RWPE1 (cell line): ENCODE results near the gene WFDC2.

Source experiments
- CTCF ChIA-PET: fragments of 350-600 bp; sonication (Branson Sonifier 250); formaldehyde crosslinking; extraction: SDS; loops from one replicate; lab custom pipeline; 2021; lab: Yijun Ruan, JAX
- POLR2A ChIA-PET: fragments of 400-600 bp; formaldehyde crosslinking; extraction: SDS; loops from one replicate; lab custom pipeline; 2020; ENCODE audit warnings: antibody characterized with exemption; ENCODE audit not compliant: low non-redundant PET; lab: Yijun Ruan, JAX
- DNase-seq: peaks from one replicate; pipeline ENCODE4 v3.0.0; 2012; ENCODE audit warnings: low spot score
- H3K27ac ChIP-seq: fragments of 450-650 bp; 2 replicates; pipeline ENCODE4 v1.5.1; 2017
- TF ChIP-seq, protein P1 (sequence below): fragments of 450-650 bp; conservative IDR thresholded peaks from 2 replicates; pipeline ENCODE4 v1.5.1; 2017; ENCODE audit warnings: low read depth, mild to moderate bottlenecking

The WFDC2 gene

DNA sequence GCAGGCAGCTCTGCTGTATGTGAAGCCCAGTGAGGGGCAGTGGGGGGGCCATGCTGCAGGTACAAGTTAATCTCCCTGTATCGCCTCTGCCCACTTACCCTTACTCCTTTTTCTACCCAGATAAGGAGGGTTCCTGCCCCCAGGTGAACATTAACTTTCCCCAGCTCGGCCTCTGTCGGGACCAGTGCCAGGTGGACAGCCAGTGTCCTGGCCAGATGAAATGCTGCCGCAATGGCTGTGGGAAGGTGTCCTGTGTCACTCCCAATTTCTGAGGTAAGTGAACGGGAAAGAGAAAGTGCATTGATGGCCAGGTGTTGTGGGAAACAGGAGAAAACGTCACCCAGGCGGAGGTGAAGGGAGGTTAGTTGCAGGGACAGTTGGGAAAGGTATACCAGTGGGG lies 10.3 kb downstream of the WFDC2 start:
- TF ChIP-seq, protein P1, sequence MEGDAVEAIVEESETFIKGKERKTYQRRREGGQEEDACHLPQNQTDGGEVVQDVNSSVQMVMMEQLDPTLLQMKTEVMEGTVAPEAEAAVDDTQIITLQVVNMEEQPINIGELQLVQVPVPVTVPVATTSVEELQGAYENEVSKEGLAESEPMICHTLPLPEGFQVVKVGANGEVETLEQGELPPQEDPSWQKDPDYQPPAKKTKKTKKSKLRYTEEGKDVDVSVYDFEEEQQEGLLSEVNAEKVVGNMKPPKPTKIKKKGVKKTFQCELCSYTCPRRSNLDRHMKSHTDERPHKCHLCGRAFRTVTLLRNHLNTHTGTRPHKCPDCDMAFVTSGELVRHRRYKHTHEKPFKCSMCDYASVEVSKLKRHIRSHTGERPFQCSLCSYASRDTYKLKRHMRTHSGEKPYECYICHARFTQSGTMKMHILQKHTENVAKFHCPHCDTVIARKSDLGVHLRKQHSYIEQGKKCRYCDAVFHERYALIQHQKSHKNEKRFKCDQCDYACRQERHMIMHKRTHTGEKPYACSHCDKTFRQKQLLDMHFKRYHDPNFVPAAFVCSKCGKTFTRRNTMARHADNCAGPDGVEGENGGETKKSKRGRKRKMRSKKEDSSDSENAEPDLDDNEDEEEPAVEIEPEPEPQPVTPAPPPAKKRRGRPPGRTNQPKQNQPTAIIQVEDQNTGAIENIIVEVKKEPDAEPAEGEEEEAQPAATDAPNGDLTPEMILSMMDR, result no peak
- CTCF ChIA-PET, result interaction anchor here (0.6 to 1.4 kb wide), 3 partner anchors 9 to 374 kb away, joined by 3 read pairs; no protein-coding TSS in a partner anchor
- no peak for DNase-seq
- no peak overlapping the region for H3K27ac ChIP-seq
- POLR2A ChIA-PET, result no interaction called here

DNA sequence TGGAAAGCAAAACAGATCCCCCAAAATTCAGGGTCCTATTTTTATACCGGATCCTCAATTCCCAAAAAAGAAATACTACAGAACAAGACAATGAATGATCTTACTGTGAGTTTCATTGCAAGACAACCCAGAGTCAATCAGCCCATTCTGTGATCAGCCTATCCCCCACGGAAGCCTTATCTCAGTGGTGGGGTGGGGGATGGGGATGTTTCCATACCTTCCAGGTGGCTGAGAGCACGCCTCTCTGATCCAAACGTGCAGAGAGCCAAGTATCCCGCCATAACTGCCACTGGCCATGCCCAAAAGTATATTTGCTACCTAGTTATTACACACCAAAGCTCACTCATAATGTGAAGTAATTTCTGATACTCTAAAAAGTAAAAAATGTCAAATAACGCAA lies 15.1 kb downstream of the WFDC2 start:
- DNase-seq, result no peak
- TF ChIP-seq, protein P1, result no peak
- ChIA-PET CTCF (interaction anchor here (0.8 kb wide), 1 partner anchor 19 kb away, joined by 3 read pairs; no protein-coding TSS in a partner anchor), POLR2A (no interaction called here)
- H3K27ac ChIP-seq, result no peak overlapping the region

DNA sequence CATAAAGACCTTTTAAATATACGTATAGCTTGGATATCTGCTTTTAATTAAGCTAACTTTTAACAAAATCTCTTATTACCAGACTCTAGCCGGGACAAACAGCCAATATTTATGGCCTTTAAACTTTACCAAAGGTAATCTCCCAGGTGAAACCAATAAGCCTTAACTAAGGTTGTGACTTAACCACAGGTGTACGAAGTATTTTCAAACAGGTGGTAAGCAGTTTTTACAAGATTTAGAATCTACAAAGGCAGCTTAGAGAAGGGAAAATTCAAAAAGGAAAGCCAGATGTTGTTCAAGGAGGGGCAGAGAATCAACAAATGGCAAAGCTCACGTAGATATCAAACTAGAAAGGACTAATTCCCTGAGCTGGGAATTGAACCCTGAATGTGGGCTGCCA lies 15.8 kb downstream of the WFDC2 start:
- TF ChIP-seq, protein P1, result no peak
- no peak for DNase-seq
- CTCF ChIA-PET, result interaction anchor here (0.7 to 1.4 kb wide), 4 partner anchors 13 to 123 kb away, joined by 3 to 7 read pairs (median 4); partner anchors contain the start of genes SYS1 and WFDC2
- no peak overlapping the region for H3K27ac ChIP-seq
- POLR2A ChIA-PET, result no interaction called here

DNA sequence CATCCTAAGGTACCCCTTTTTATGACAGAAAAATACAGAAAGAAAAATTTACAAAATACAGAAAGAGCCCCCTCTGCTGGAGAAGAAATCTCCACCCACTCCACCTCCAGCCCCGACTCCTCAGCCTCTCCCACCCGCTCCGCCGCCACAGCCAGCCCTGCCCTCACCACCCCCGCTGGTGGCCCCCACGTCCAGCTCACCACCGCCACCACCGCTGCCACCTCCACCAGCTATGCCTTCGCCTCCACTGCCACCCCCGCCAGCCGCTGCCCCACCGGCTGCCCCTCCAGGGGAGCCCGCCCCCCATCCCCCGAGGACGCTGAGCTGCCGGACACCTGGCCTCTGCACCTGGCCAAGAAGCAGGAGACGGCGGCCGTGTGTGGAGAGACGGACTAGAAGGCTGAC lies 17.7 kb downstream of the WFDC2 start:
- H3K27ac ChIP-seq, result no peak overlapping the region
- CTCF ChIA-PET, result no interaction called here
- no peak for DNase-seq
- TF ChIP-seq, protein P1, result no peak
- POLR2A ChIA-PET, result no interaction called here

DNA sequence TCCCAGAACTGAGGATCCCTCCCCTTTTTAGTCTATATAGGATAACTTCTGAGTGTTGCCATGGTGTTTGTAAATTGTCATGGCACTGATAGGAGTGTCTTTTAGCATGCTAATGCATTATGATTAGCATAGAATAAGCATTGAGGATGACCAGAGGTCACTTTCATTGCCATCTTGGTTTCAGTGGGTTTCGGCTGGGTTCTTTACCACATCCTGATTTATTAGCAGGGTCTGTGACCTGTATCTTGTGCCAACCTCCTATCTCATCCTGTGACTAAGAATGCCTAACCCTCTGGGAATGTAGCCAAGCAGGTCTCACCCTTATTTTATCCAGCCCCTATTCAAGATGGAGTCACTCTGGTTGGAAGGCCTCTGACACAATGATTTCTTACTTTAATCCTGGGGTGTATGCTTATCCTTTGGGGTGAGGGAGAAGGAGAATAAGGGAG lies 19.6 kb downstream of the WFDC2 start:
- ChIA-PET POLR2A (no interaction called here), CTCF (no interaction called here)
- peak; percentile 56 for DNase-seq
- no peak overlapping the region for H3K27ac ChIP-seq
- TF ChIP-seq, protein P1, result no peak

DNA sequence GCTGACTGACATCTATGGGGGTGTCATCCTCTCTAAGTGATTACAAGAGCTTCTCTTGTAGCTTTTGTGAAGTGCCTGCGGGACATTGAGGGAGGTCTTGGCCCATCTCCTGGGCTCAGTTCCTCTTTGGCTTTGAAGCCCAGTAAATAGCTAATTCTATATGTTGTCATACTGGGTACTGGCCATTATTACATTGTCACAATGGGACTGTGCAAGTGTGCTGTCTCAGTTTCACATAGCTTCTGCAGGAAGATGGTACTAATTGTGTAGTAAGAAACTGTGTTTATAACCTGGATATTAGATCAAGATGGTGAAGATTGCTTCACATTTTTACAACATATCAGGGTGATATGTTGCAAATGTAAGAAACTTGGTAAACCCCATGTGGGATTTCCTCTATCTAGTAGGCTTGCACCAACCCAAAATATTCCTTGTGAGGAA lies 26.0 kb downstream of the WFDC2 start:
- no peak for DNase-seq
- ChIA-PET POLR2A (no interaction called here), CTCF (interaction anchor here (0.5 kb wide), 1 partner anchor 133 kb away, joined by 3 read pairs; no protein-coding TSS in a partner anchor)
- TF ChIP-seq, protein P1, result no peak
- H3K27ac ChIP-seq, result no peak overlapping the region
